Activated CD8-positive, alpha-beta T cell treated with anti-CD3 and anti-CD28 coated beads for 36 hours (primary cell): ENCODE data around the gene CDH13. TPM values are rescaled to one million over a fixed set of nuclear protein-coding genes. Genes with fewer than 3 reads are reported as not detected.

Experiments
- ATAC-seq: fragments of 200-7000 bp; cut with Tn5 transposase; one replicate; pipeline ENCODE4 v1.10.0; 2021; ENCODE audit warnings: mild to moderate bottlenecking, moderate library complexity
- CTCF ChIA-PET: fragments of 350-600 bp; sonication (Branson Sonifier 250); formaldehyde crosslinking; loops from one replicate; lab custom pipeline; 2021; ENCODE audit warnings: antibody characterized with exemption; lab: Charles Lee
- POLR2A ChIA-PET: fragments of 350-600 bp; sonication (Branson Sonifier 250); formaldehyde crosslinking; loops from one replicate; lab custom pipeline; 2021; ENCODE audit warnings: antibody characterized with exemption; lab: Charles Lee
- DNase-seq: peaks from one replicate; pipeline ENCODE4 v3.0.0-alpha.2; 2020
- H3K27ac Mint-ChIP-seq: one replicate; pipeline ENCODE4 v1.8.0; 2021; ENCODE audit warnings: mild to moderate bottlenecking, mixed read lengths
- H3K27me3 Mint-ChIP-seq: one replicate; pipeline ENCODE4 v1.8.0; 2021; ENCODE audit warnings: mixed read lengths
- H3K36me3 Mint-ChIP-seq: one replicate; pipeline ENCODE4 v1.8.0; 2021; ENCODE audit warnings: low read depth, mixed read lengths
- H3K4me1 Mint-ChIP-seq: one replicate; pipeline ENCODE4 v1.8.0; 2021; ENCODE audit warnings: low read depth, mixed read lengths
- H3K4me3 Mint-ChIP-seq: one replicate; pipeline ENCODE4 v1.8.0; 2021; ENCODE audit warnings: mild to moderate bottlenecking, moderate library complexity, mixed read lengths
- H3K9me3 Mint-ChIP-seq: one replicate; pipeline ENCODE4 v1.8.0; 2021; ENCODE audit warnings: mixed read lengths
- intact Hi-C: fragments of 100-400 bp; cut with micrococcal nuclease; formaldehyde crosslinking; loops from one replicate; pipeline ENCODE4 v1.10.0; 2022
- total RNA-seq, 2 experiments: library from RNA; stranded (reverse); gene quantifications; one replicate each; pipeline ENCODE4 v1.2.3, GENCODE V29; 2021
- TF ChIP-seq, protein P1 (sequence below): fragments of 200-600 bp; IDR thresholded peaks from one replicate; pipeline ENCODE4 v1.8.0; 2022; ENCODE audit warnings: antibody characterized with exemption, mild to moderate bottlenecking

The CDH13 gene
- total RNA-seq, 2 experiments from 2014 or later: not detected

GRCh38 chr16:82672676-82673075 lies 45.9 kb downstream of the CDH13 start:
- TF ChIP-seq, protein P1, sequence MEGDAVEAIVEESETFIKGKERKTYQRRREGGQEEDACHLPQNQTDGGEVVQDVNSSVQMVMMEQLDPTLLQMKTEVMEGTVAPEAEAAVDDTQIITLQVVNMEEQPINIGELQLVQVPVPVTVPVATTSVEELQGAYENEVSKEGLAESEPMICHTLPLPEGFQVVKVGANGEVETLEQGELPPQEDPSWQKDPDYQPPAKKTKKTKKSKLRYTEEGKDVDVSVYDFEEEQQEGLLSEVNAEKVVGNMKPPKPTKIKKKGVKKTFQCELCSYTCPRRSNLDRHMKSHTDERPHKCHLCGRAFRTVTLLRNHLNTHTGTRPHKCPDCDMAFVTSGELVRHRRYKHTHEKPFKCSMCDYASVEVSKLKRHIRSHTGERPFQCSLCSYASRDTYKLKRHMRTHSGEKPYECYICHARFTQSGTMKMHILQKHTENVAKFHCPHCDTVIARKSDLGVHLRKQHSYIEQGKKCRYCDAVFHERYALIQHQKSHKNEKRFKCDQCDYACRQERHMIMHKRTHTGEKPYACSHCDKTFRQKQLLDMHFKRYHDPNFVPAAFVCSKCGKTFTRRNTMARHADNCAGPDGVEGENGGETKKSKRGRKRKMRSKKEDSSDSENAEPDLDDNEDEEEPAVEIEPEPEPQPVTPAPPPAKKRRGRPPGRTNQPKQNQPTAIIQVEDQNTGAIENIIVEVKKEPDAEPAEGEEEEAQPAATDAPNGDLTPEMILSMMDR: no peak
- intact Hi-C loops: no loop called here
- Mint-ChIP-seq H3K4me1 (no peaks in the 10 kb centered on the region), H3K27me3 (no peaks in the 10 kb centered on the region), H3K9me3 (no peaks in the 10 kb centered on the region), H3K27ac (no peak overlapping the region), H3K4me3 (no peak overlapping the region), H3K36me3 (no peaks in the 10 kb centered on the region)
- DNase-seq: no peak
- ATAC-seq: no peak
- POLR2A ChIA-PET: no interaction called here
- CTCF ChIA-PET: interaction anchor here (0.9 to 2.7 kb wide), 3 partner anchors 22 to 41 kb away, joined by 3 to 13 read pairs (median 12); no protein-coding TSS in a partner anchor

DNA sequence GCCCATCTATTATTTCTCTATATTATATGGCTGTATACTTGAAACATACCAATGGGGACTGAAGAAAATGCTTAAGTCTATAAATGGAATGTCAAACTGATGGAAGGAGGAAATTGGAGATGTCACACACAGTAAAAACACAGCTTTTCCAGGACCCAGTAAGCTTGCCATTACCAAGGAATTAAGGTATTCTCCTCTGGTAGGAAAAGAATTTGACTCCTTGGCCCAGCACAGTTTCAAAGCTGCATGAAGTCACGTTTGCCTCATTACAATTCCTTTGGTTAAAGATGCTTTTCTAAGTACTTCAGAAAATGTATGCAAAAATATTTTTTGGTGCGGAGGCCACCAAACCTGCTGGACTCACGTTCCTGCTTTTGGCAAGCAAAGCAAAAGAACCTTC lies 48.5 kb downstream of the CDH13 start:
- CTCF ChIA-PET: interaction anchor here (1.3 to 1.5 kb wide), 3 partner anchors 11 to 45 kb away, joined by 3 to 4 read pairs (median 3); no protein-coding TSS in a partner anchor
- TF ChIP-seq, protein P1: no peak
- H3K27me3 Mint-ChIP-seq: no peaks in the 10 kb centered on the region

GRCh38 chr16:82681592-82681991 lies 54.8 kb downstream of the CDH13 start:
- intact Hi-C loops: no loop called here
- Mint-ChIP-seq H3K4me3 (no peak overlapping the region), H3K4me1 (no peaks in the 10 kb centered on the region), H3K9me3 (no peaks in the 10 kb centered on the region), H3K36me3 (no peaks in the 10 kb centered on the region), H3K27me3 (no peaks in the 10 kb centered on the region), H3K27ac (no peak overlapping the region)
- ATAC-seq (no peak), DNase-seq (no peak)
- TF ChIP-seq, protein P1: no peak
- POLR2A ChIA-PET: no interaction called here
- CTCF ChIA-PET: interaction anchor here (0.7 kb wide), 1 partner anchor 10 kb away, joined by 3 read pairs; no protein-coding TSS in a partner anchor

More for the DNA sequence above, 48.5 kb downstream of the CDH13 start:
- H3K36me3 Mint-ChIP-seq: no peaks in the 10 kb centered on the region
- H3K4me3 Mint-ChIP-seq: no peak overlapping the region
- POLR2A ChIA-PET: no interaction called here
- ATAC-seq: no peak
- no peak for DNase-seq
- H3K4me1 Mint-ChIP-seq: no peaks in the 10 kb centered on the region
- H3K9me3 Mint-ChIP-seq: no peaks in the 10 kb centered on the region
- intact Hi-C loops: no loop called here
- no peak overlapping the region for H3K27ac Mint-ChIP-seq

DNA sequence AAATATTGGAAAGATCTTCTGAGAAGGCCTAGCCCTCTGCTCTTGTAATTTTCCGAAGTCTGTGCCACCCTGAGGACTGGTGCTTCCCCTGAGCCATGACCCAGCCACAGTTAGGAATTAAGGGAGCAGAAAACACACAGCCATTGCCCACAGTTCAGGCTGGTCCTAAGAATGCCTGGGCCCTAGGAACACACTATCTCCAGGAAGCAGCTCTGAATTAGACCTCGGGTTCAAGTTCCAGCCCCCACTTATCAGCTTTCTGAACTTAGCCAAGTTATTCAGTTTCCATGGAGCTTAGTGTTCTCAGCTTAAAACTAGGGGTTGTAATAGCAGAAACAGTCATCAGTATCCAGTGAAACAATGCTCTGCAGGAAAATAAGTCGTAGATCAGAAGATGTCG lies 56.0 kb downstream of the CDH13 start:
- H3K27me3 Mint-ChIP-seq: no peaks in the 10 kb centered on the region
- no peaks in the 10 kb centered on the region for H3K9me3 Mint-ChIP-seq
- DNase-seq (no peak), ATAC-seq (no peak)
- intact Hi-C loops: no loop called here
- CTCF ChIA-PET: interaction anchor here (0.9 kb wide), 1 partner anchor 42 kb away, joined by 4 read pairs; no protein-coding TSS in a partner anchor
- no peaks in the 10 kb centered on the region for H3K36me3 Mint-ChIP-seq
- TF ChIP-seq, protein P1: no peak
- H3K27ac Mint-ChIP-seq: no peak overlapping the region
- peaks cover 7% of the 10 kb centered on the region for H3K4me1 Mint-ChIP-seq
- POLR2A ChIA-PET: interaction anchor here (0.8 kb wide), 1 partner anchor 32 kb away, joined by 3 read pairs; no protein-coding TSS in a partner anchor
- no peak overlapping the region for H3K4me3 Mint-ChIP-seq

DNA sequence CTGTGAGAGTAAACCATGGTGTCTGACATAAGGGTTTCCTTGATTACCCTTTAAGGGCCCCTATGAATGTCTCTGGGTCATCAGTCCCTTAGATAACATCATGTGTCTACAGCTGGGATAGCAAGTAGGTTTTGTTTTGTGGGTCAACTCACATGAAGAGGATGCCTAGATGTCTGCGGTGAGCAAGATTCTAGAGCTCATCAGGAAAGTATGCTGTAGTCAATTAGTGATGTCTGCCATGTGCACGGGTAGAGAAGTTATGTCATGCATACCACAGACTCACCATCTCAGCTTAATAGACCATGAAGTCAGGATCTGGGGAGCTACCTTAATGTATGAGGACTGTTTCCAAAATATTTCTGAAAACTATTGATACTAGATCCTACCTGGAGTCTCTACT lies 57.5 kb downstream of the CDH13 start:
- CTCF ChIA-PET: interaction anchor here (1.8 kb wide), 1 partner anchor 10 kb away, joined by 4 read pairs; no protein-coding TSS in a partner anchor
- Mint-ChIP-seq H3K27ac (no peak overlapping the region), H3K36me3 (no peaks in the 10 kb centered on the region), H3K4me3 (no peak overlapping the region), H3K4me1 (peaks cover 7% of the 10 kb centered on the region), H3K9me3 (no peaks in the 10 kb centered on the region), H3K27me3 (no peaks in the 10 kb centered on the region)
- intact Hi-C loops: no loop called here
- TF ChIP-seq, protein P1: no peak
- no peak for DNase-seq
- POLR2A ChIA-PET: interaction anchor here (0.6 kb wide), 1 partner anchor 73 kb away, joined by 3 read pairs; no protein-coding TSS in a partner anchor
- no peak for ATAC-seq
